Trophoblast cell (in vitro differentiated cells and primary cell): ENCODE data around the gene TPST1.
"Not testable (repeated sequence)": the region's sequence is repeated elsewhere in the genome, so short reads cannot be mapped to it uniquely, and the experiment has no call there.

Source experiments
- DNase-seq, 2 donors: peaks; one replicate each; pipeline ENCODE4 v3.0.0-alpha.2; 2016
- H2AFZ ChIP-seq: 2 replicates; pipeline ENCODE4 v1.6.1; 2013; ENCODE audit warnings: low read length, moderate library complexity, mild to moderate bottlenecking; ENCODE audit not compliant: insufficient read depth, poor library complexity
- H2AK5ac ChIP-seq: 2 replicates; pipeline ENCODE4 v1.6.1; 2013; ENCODE audit warnings: mild to moderate bottlenecking, low read length
- H2BK120ac ChIP-seq: 2 replicates; pipeline ENCODE4 v1.6.1; 2013; ENCODE audit warnings: low read length, mild to moderate bottlenecking, moderate library complexity; ENCODE audit not compliant: insufficient read depth, poor library complexity
- H2BK12ac ChIP-seq: 2 replicates; pipeline ENCODE4 v1.6.1; 2013; ENCODE audit warnings: mild to moderate bottlenecking, low read length, moderate library complexity
- H2BK5ac ChIP-seq: 2 replicates; pipeline ENCODE4 v1.6.1; 2013; ENCODE audit warnings: low read length, low read depth, moderate library complexity, mild to moderate bottlenecking; ENCODE audit not compliant: poor library complexity
- H3K14ac ChIP-seq: 2 replicates; pipeline ENCODE4 v1.6.1; 2013; ENCODE audit warnings: mild to moderate bottlenecking, low read length
- H3K18ac ChIP-seq: 2 replicates; pipeline ENCODE4 v1.6.1; 2013; ENCODE audit warnings: mild to moderate bottlenecking, low read length
- H3K23ac ChIP-seq: 2 replicates; pipeline ENCODE4 v1.6.1; 2013; ENCODE audit warnings: low read length
- H3K27ac ChIP-seq: 2 replicates; pipeline ENCODE4 v1.5.1; 2013; ENCODE audit warnings: low read depth, mild to moderate bottlenecking, inconsistent platforms, low read length, moderate library complexity
- H3K27me3 ChIP-seq: 2 replicates; pipeline ENCODE4 v1.6.1; 2013; ENCODE audit warnings: inconsistent platforms, mild to moderate bottlenecking, low read length, moderate library complexity; ENCODE audit not compliant: insufficient read depth
- H3K36me3 ChIP-seq, 2 experiments: 1 replicate in 1 of 2; 2 replicates in 1 of 2; pipeline ENCODE4 v1.6.1; 2013; ENCODE audit warnings: low read length in 2 of 2, mild to moderate bottlenecking in 2 of 2, moderate library complexity in 1 of 2; ENCODE audit not compliant: insufficient read depth in 2 of 2, control insufficient read depth in 1 of 2
- H3K4ac ChIP-seq: 2 replicates; pipeline ENCODE4 v1.6.1; 2013; ENCODE audit warnings: low read depth, mild to moderate bottlenecking, low read length, moderate library complexity
- H3K4me1 ChIP-seq, 2 experiments: 1 replicate in 1 of 2; 2 replicates in 1 of 2; pipeline ENCODE4 v1.6.1; 2013; ENCODE audit warnings: low read length in 2 of 2, mild to moderate bottlenecking in 2 of 2, moderate library complexity in 1 of 2; ENCODE audit not compliant: insufficient read depth in 2 of 2, control insufficient read depth in 1 of 2
- H3K4me2 ChIP-seq: 2 replicates; pipeline ENCODE4 v1.6.1; 2013; ENCODE audit warnings: inconsistent platforms, mild to moderate bottlenecking, low read length, moderate library complexity
- H3K4me3 ChIP-seq: 2 replicates; pipeline ENCODE4 v1.5.1; 2013; ENCODE audit warnings: mild to moderate bottlenecking, low read depth, low read length, inconsistent platforms
- H3K79me1 ChIP-seq: one replicate; pipeline ENCODE4 v1.6.1; 2013; ENCODE audit warnings: low read length
- H3K79me2 ChIP-seq: 2 replicates; pipeline ENCODE4 v1.6.1; 2013; ENCODE audit warnings: low read length, mild to moderate bottlenecking; ENCODE audit not compliant: control insufficient read depth, insufficient read depth, poor library complexity
- H3K9ac ChIP-seq: 2 replicates; pipeline ENCODE4 v1.6.1; 2013; ENCODE audit warnings: mild to moderate bottlenecking, low read length
- H3K9me3 ChIP-seq: 2 replicates; pipeline ENCODE4 v1.6.1; 2013; ENCODE audit warnings: low read depth, mild to moderate bottlenecking, control low read depth, inconsistent platforms, low read length; ENCODE audit not compliant: insufficient read depth
- H4K12ac ChIP-seq: 2 replicates; pipeline ENCODE4 v1.6.1; 2013; ENCODE audit warnings: low read depth, mild to moderate bottlenecking, low read length, moderate library complexity
- H4K8ac ChIP-seq: 2 replicates; pipeline ENCODE4 v1.6.1; 2013; ENCODE audit warnings: low read depth, mild to moderate bottlenecking, low read length, moderate library complexity
- H4K91ac ChIP-seq: one replicate; pipeline ENCODE4 v1.6.1; 2013; ENCODE audit warnings: low read depth, mild to moderate bottlenecking, low read length, moderate library complexity
- WGBS: extraction: QIAGEN DNeasy Blood & Tissue Kit; methylation state at CpG from one replicate; pipeline ENCODE4 v1.1.7; 2013; ENCODE audit warnings: missing lambda C conversion rate; ENCODE audit not compliant: insufficient read length, insufficient coverage; ENCODE audit errors: extremely low coverage; 5-methylcytosine and 5-hydroxymethylcytosine counted together

TPST1 gene

DNA sequence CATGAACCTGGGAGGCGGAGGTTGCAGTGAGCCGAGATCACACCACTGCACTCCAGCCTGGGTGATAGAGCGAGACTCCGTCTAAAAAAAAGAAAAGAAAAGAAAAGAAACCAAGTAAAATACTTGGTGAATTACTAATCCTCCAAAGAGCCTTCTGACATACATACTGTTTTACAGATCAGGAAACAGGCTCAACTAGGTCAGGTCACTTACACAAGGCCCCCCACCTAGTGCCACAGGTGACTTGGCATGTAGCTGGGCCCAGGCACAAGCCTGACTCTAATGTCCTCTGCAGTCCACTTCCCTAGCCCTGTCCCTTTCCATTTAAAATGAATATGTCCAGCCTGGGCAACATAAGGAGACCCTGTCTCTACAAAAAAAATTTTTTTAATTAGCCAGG, 157.0 kb downstream of the TPST1 start:
- H3K4me2 ChIP-seq = no peak overlapping the region
- no peak overlapping the region for H4K91ac ChIP-seq
- peaks cover 5 to 14% of the 10 kb centered on the region in 2 experiments for H3K4me1 ChIP-seq
- no peak overlapping the region for H2AFZ ChIP-seq
- H3K9me3 ChIP-seq = no peaks in the 10 kb centered on the region
- H3K23ac ChIP-seq = no peak overlapping the region
- no peak overlapping the region for H4K8ac ChIP-seq
- peak; percentile 67 to 85 for DNase-seq
- no peak overlapping the region for H2BK120ac ChIP-seq
- no peak overlapping the region for H3K4ac ChIP-seq
- no peak overlapping the region for H2BK5ac ChIP-seq
- H3K79me2 ChIP-seq = no peaks in the 10 kb centered on the region
- no CpG with 5 or more reads among the region's 4 CpGs for WGBS
- no peak overlapping the region for H3K9ac ChIP-seq
- H3K27ac ChIP-seq = no peak overlapping the region
- H4K12ac ChIP-seq = no peak overlapping the region
- no peak overlapping the region for H2BK12ac ChIP-seq
- no peak overlapping the region for H2AK5ac ChIP-seq
- H3K27me3 ChIP-seq = no peaks in the 10 kb centered on the region
- no peaks in the 10 kb centered on the region for H3K36me3 ChIP-seq
- H3K79me1 ChIP-seq = peaks cover 2% of the 10 kb centered on the region
- no peak overlapping the region for H3K14ac ChIP-seq
- no peak overlapping the region for H3K4me3 ChIP-seq
- H3K18ac ChIP-seq = no peak overlapping the region

GRCh38 chr7:66363635-66364034, 158.5 kb downstream of the TPST1 start:
- no peak overlapping the region for H2AFZ ChIP-seq
- H2BK12ac ChIP-seq = no peak overlapping the region
- H3K4me1 ChIP-seq = peaks cover 5 to 14% of the 10 kb centered on the region in 2 experiments
- no CpG with 5 or more reads among the region's 5 CpGs for WGBS
- no peaks in the 10 kb centered on the region for H3K79me2 ChIP-seq
- H3K27me3 ChIP-seq = no peaks in the 10 kb centered on the region
- H3K23ac ChIP-seq = no peak overlapping the region
- no peaks in the 10 kb centered on the region for H3K36me3 ChIP-seq
- H3K79me1 ChIP-seq = peaks cover 2% of the 10 kb centered on the region
- no peak for DNase-seq
- H4K12ac ChIP-seq = no peak overlapping the region
- no peak overlapping the region for H3K9ac ChIP-seq
- H3K4ac ChIP-seq = no peak overlapping the region
- H2BK5ac ChIP-seq = no peak overlapping the region
- H3K18ac ChIP-seq = no peak overlapping the region
- H2BK120ac ChIP-seq = no peak overlapping the region
- no peak overlapping the region for H3K14ac ChIP-seq
- H3K4me2 ChIP-seq = no peak overlapping the region
- H3K27ac ChIP-seq = no peak overlapping the region
- H4K91ac ChIP-seq = no peak overlapping the region
- no peak overlapping the region for H4K8ac ChIP-seq
- no peaks in the 10 kb centered on the region for H3K9me3 ChIP-seq
- H3K4me3 ChIP-seq = no peak overlapping the region
- no peak overlapping the region for H2AK5ac ChIP-seq

GRCh38 chr7:66365031-66365430, 159.9 kb downstream of the TPST1 start:
- DNase-seq, H3K9me3 ChIP-seq, H3K18ac ChIP-seq, H3K4me3 ChIP-seq, H2BK120ac ChIP-seq, H2AFZ ChIP-seq, H2BK12ac ChIP-seq, H2BK5ac ChIP-seq, H3K79me2 ChIP-seq, H3K4ac ChIP-seq, H3K14ac ChIP-seq, H3K27ac ChIP-seq, H3K4me2 ChIP-seq, H4K8ac ChIP-seq, H3K79me1 ChIP-seq, H3K27me3 ChIP-seq, H3K9ac ChIP-seq, H3K23ac ChIP-seq, H4K12ac ChIP-seq, H3K36me3 ChIP-seq, H4K91ac ChIP-seq, H2AK5ac ChIP-seq: not testable (repeated sequence)
- WGBS = no CpG with 5 or more reads among the region's 14 CpGs
- peaks cover 5 to 14% of the 10 kb centered on the region in 2 experiments for H3K4me1 ChIP-seq

DNA sequence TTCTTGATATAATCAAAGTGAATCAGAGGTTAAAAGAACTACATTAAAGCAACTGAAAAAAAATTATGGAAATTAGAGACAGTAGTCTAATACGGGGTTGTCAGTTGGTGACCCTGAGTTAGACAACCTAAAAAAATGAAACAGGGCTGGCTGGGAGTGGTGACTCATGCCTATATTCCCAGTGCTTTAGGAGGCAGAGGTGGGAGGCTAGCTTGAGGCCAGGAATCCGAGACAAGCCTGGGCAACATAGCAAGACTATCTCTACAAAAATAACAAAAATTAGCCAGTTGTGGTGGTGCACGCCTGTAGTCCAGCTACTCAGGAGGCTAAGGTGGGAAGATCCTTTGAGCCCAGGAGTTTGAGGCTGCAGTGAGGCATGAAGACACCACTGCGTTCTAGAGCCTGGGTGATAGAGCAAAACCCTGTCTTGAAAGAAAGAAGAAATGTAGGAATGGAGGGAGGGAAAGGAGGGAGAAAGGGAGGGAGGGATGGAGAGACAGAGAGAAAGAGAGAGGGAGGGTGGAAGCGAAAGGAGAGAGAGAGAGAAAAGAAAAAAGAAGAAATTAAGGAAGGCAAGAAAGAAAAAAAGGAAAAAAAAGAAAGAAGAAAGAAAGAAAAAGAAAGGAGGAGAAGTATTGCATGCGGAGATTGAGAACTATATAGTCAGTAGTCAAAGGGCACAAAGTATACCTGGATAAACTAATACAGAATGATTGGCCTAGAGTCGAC, 166.1 kb downstream of the TPST1 start:
- H3K4me1 ChIP-seq = peaks cover 0 to 5% of the 10 kb centered on the region in 2 experiments
- H3K9ac ChIP-seq = no peak overlapping the region
- no peak overlapping the region for H2AK5ac ChIP-seq
- no peak overlapping the region for H2BK12ac ChIP-seq
- no peak overlapping the region for H4K91ac ChIP-seq
- H3K79me2 ChIP-seq = no peaks in the 10 kb centered on the region
- peak; percentile 52 to 70 for DNase-seq
- H3K4me2 ChIP-seq = no peak overlapping the region
- no peak overlapping the region for H3K23ac ChIP-seq
- no peaks in the 10 kb centered on the region for H3K79me1 ChIP-seq
- no peak overlapping the region for H3K27ac ChIP-seq
- WGBS = 100% methylated on average over 1 of the region's 7 CpGs
- no peak overlapping the region for H3K4ac ChIP-seq
- H3K27me3 ChIP-seq = no peaks in the 10 kb centered on the region
- H4K12ac ChIP-seq = no peak overlapping the region
- no peak overlapping the region for H3K14ac ChIP-seq
- H3K4me3 ChIP-seq = no peak overlapping the region
- H3K36me3 ChIP-seq = peaks cover 2% of the 10 kb centered on the region in 2 experiments
- H2BK120ac ChIP-seq = no peak overlapping the region
- no peak overlapping the region for H2BK5ac ChIP-seq
- H3K18ac ChIP-seq = no peak overlapping the region
- no peak overlapping the region for H2AFZ ChIP-seq
- H3K9me3 ChIP-seq = no peaks in the 10 kb centered on the region
- H4K8ac ChIP-seq = no peak overlapping the region
